Transverse colon (tissue), 4 donors: Measurements from ENCODE around the gene NDUFAB1. TPM values are rescaled to one million over a fixed set of nuclear protein-coding genes. Genes with fewer than 3 reads are reported as not detected.

Experiments used
- DNase-seq: peaks from one replicate; pipeline ENCODE4 v3.0.0-alpha.2; 2019
- H3K27ac ChIP-seq, 4 donors: fragments of 200-600 bp; sonication (generic); 2 replicates each; pipeline ENCODE4 v1.5.1; 2016 to 2018; ENCODE audit warnings: inconsistent platforms in 4 of 4
- H3K27me3 ChIP-seq: fragments of 200-600 bp; sonication (generic); 2 replicates; pipeline ENCODE4 v1.5.1; 2017; ENCODE audit warnings: inconsistent platforms
- H3K36me3 ChIP-seq, 4 donors: fragments of 200-600 bp; sonication (generic); 2 replicates each; pipeline ENCODE4 v1.5.1; 2017 to 2019; ENCODE audit warnings: inconsistent platforms in 4 of 4
- H3K4me1 ChIP-seq, 4 donors: fragments of 200-600 bp; sonication (generic); 2 replicates each; pipeline ENCODE4 v1.5.1; 2017 to 2020; ENCODE audit warnings: inconsistent platforms in 4 of 4
- H3K4me3 ChIP-seq, 4 donors: fragments of 200-600 bp; sonication (generic); 1 replicate in 1 of 4; 2 replicates in 3 of 4; pipeline versions ENCODE4 v1.5.1 to v1.6.1; 2017 to 2019; ENCODE audit warnings: inconsistent platforms in 4 of 4
- H3K9me3 ChIP-seq, 2 donors: fragments of 200-600 bp; sonication (generic); 2 replicates each; pipeline ENCODE4 v1.5.1; 2017 to 2019; ENCODE audit warnings: inconsistent platforms in 2 of 2
- EP300 ChIP-seq: sonication (generic); formaldehyde crosslinking; IDR thresholded peaks from one replicate; pipeline ENCODE4 v1.6.1; 2017; ENCODE audit warnings: antibody characterized with exemption, low read depth
- POLR2A ChIP-seq: fragments of 450-650 bp; IDR thresholded peaks from one replicate; pipeline ENCODE4 v1.6.1; 2016; ENCODE audit warnings: antibody characterized with exemption, mild to moderate bottlenecking, moderate library complexity
- POLR2AphosphoS5 ChIP-seq, 3 donors: sonication (generic); formaldehyde crosslinking; IDR thresholded peaks; one replicate each; pipeline ENCODE4 v1.6.1; 2016; ENCODE audit warnings: antibody characterized with exemption in 3 of 3
- WGBS, 2 donors: methylation state at CpG; one replicate each; pipeline ENCODE4 v1.1.5; 2018; ENCODE audit warnings: low coverage in 1 of 2; 5-methylcytosine and 5-hydroxymethylcytosine counted together
- in situ Hi-C, 4 donors: fragments of 200-750 bp; cut with MboI; loops; one replicate each; pipeline versions ENCODE4 v1.15.0 to v1.15.1; 2017; ENCODE audit warnings: low sequenced_read_pairs in 3 of 4, low pct_ligation_motif_present in 1 of 4, low pct_unique_long_range_greater_than_20kb in 1 of 4
- intact Hi-C: fragments of 100-400 bp; cut with DNase I; formaldehyde crosslinking; loops from one replicate; pipeline ENCODE4 v1.15.1; 2023; ENCODE audit warnings: low total_unique reads
- total RNA-seq, 4 donors: library from RNA; depleted of rRNA; stranded (reverse); fragments of >200 nt; gene quantifications; one replicate each; pipeline ENCODE4 v1.1.0, GENCODE V29; 2016
- TF ChIP-seq, protein P1 (sequence below), 5 experiments: fragments of 200-600 bp in 3 of 5; fragments of 450-650 bp in 2 of 5; sonication (generic) in 3 of 5; IDR thresholded peaks; 1 replicate in 2 of 5; 2 replicates in 3 of 5; pipeline ENCODE4 v1.5.1; 2016 to 2017; ENCODE audit warnings: antibody characterized with exemption in 5 of 5, inconsistent platforms in 3 of 5, mild to moderate bottlenecking in 2 of 5, moderate library complexity in 1 of 5

NDUFAB1 gene
- total RNA-seq, 4 donors from 2014 or later = 73.3 to 142 (median 108) TPM

DNA sequence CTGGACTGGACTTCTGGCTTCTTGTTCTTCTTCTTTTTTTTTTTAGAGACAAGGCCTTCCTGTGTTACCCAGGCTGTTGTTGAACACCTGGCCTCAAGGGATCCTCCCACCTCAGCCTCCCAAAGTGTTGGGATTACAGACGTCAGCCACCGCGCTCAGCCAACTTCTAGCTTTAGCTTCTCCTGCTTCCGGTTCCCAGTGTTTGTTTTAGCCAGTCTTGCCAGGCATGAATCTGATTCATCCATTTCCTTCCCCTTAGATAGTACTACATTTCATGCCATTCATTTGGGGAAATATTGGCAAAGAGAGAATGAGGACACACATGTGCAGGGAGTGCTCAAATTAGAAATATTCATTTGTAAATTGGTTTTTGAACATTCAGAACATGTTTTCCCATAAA lies 12.1 kb upstream of the NDUFAB1 start:
- TF ChIP-seq POLR2AphosphoS5 (IDR thresholded peaks at IDR 0.05) (no peak), POLR2A (no peak), EP300 (no peak)
- TF ChIP-seq, protein P1, sequence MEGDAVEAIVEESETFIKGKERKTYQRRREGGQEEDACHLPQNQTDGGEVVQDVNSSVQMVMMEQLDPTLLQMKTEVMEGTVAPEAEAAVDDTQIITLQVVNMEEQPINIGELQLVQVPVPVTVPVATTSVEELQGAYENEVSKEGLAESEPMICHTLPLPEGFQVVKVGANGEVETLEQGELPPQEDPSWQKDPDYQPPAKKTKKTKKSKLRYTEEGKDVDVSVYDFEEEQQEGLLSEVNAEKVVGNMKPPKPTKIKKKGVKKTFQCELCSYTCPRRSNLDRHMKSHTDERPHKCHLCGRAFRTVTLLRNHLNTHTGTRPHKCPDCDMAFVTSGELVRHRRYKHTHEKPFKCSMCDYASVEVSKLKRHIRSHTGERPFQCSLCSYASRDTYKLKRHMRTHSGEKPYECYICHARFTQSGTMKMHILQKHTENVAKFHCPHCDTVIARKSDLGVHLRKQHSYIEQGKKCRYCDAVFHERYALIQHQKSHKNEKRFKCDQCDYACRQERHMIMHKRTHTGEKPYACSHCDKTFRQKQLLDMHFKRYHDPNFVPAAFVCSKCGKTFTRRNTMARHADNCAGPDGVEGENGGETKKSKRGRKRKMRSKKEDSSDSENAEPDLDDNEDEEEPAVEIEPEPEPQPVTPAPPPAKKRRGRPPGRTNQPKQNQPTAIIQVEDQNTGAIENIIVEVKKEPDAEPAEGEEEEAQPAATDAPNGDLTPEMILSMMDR (IDR thresholded peaks at IDR 0.05) = no peak
- Histone ChIP-seq H3K27me3 (no peaks in the 10 kb centered on the region), H3K27ac (no peak overlapping the region), H3K4me1 (no peaks in the 10 kb centered on the region), H3K4me3 (no peak overlapping the region), H3K36me3 (peaks cover 0 to 7% (median 2%) of the 10 kb centered on the region in 4 donors), H3K9me3 (no peaks in the 10 kb centered on the region)
- WGBS, 2 donors = 76 to 86% methylated on average over 4 of the region's 4 CpGs
- intact Hi-C loops (no loop called here), in situ Hi-C loops (no loop called here)
- DNase-seq = no peak

DNA sequence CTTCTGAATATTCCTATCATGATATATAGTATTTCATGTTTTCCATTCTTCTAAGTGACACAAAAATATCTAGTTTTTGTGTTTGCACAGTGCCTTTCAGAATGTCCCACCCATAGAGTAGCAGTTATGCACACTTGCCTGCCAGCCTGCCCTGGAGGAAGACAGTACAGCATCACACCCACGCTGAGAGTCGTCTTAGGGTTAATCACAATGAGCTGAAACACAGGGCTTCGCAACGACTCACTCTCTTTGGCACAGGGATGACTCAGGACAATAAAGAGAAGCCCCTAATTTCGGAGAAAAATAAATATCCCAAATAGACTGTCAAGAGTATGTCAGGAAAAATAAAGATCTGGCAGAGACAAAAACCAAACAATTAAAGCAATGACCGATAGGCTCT lies 11.6 kb upstream of the NDUFAB1 start:
- WGBS, 2 donors = 81 to 85% methylated on average over 6 of the region's 6 CpGs
- Histone ChIP-seq H3K9me3 (no peaks in the 10 kb centered on the region), H3K4me1 (no peaks in the 10 kb centered on the region), H3K27me3 (no peaks in the 10 kb centered on the region), H3K4me3 (no peak overlapping the region), H3K27ac (no peak overlapping the region), H3K36me3 (peaks cover 0 to 7% (median 2%) of the 10 kb centered on the region in 4 donors)
- in situ Hi-C loops = no loop called here
- intact Hi-C loops = no loop called here
- no peak for DNase-seq
- TF ChIP-seq, protein P1 (IDR thresholded peaks at IDR 0.05) = no peak
- TF ChIP-seq POLR2A (no peak), POLR2AphosphoS5 (IDR thresholded peaks at IDR 0.05) (no peak), EP300 (no peak)

DNA sequence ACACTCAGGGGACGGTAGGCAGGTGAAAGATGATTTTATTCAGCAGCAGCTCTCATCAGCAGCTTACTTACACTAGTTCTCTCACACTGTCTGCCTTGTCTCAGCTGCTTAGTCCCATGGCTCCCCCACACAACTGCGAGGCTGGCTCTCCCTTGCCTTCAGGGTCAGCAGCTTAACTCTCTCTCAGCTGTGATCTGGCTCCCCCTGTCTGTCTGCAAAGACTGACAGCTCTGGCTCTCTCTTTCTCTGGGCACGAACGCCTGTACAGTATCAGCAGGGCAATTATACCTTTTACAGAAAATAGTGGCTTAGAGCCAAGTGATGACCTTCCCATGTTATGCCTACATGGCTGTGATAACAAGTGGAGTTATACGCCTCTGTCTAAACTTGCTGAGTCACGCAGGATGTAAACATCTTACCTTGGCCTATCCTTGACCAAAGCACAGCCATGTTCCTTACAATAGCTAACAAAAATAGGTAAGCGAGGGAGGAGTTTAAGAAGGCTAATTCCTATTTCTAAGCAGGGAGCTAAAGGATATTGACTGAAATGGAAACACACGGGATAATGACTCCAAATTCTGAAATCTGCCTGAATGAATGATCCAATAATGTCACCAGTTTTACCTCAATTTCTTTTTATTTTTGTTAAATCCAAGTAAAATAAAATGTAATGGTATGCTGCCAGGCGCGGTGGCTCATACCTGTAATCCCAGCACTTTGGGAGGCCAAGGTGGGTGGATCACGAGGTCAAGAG lies 1.1 kb upstream of the NDUFAB1 start:
- intact Hi-C loops = no loop called here
- DNase-seq = peak; percentile 18
- Histone ChIP-seq H3K27ac (no peak overlapping the region), H3K9me3 (no peaks in the 10 kb centered on the region), H3K4me3 (no peak overlapping the region), H3K27me3 (no peaks in the 10 kb centered on the region), H3K36me3 (peaks cover 0 to 13% (median 3%) of the 10 kb centered on the region in 4 donors), H3K4me1 (peaks cover 12 to 22% (median 14%) of the 10 kb centered on the region in 4 donors)
- WGBS, 2 donors = 79 to 86% methylated on average over 10 to 11 of the region's 11 CpGs
- TF ChIP-seq POLR2AphosphoS5 (IDR thresholded peaks at IDR 0.05) = no peak
- in situ Hi-C loops = no loop called here

DNA sequence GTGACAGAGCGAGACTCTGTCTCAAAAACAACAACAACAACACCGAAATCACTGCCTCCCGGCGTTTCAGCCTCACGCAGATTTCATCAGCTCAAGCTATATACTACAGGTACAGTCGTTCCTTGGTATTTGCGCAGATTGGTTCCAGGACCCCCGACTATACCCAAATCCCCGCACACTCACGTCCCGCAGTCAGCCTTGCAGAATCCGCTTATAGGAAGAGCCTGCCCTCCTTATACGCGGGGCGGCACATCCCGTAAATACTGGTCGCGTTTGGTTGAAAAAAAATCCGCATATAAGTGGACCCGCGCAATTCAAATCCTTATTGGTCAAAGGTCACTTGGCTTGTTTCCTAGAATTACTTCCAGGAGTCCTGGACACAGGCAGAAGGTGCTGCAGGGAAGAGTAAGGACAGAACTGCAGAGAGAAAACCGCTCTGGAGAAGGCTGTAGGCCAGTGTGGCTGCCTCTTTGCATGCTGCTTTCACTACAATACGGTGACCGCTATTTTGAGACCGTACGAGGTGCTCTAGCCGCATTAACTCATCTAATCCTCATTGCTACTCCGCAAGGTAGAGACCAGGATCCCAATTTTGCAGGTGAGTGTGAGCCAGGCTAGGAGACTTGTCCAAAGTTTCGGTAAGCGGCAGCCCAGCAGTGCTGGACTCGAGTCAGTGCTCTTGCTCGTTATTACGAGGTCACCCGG lies 718 bp downstream of the NDUFAB1 start:
- peak; percentile 7 for DNase-seq

More for the DNA sequence above, 718 bp downstream of the NDUFAB1 start:
- H3K27ac ChIP-seq = peak overlapping the region; percentile 83 to 92 (median 88)
- in situ Hi-C loops (no loop called here), intact Hi-C loops (no loop called here)
- 16% methylated on average over 34 of the region's 34 CpGs; no CpG with 5 or more reads in 1 of the 2 donors for WGBS, 2 donors
- peaks cover 12 to 22% (median 14%) of the 10 kb centered on the region in 4 donors for H3K4me1 ChIP-seq
- H3K4me3 ChIP-seq = peak overlapping the region; percentile 75 to 98 (median 94)
- no peaks in the 10 kb centered on the region for H3K27me3 ChIP-seq
- TF ChIP-seq EP300 (no peak), POLR2A (no peak), POLR2AphosphoS5 (IDR thresholded peaks at IDR 0.05) (no peak)
- TF ChIP-seq, protein P1 (IDR thresholded peaks at IDR 0.05) = no peak
- H3K36me3 ChIP-seq = peaks cover 0 to 13% (median 3%) of the 10 kb centered on the region in 4 donors
- no peaks in the 10 kb centered on the region for H3K9me3 ChIP-seq
